ENCODE results near the gene MEAK7. TPM values are rescaled to one million over a fixed set of nuclear protein-coding genes. Genes with fewer than 3 reads are reported as not detected.

The MEAK7 gene
- total RNA-seq, 1 experiment from 2014 or later, result 21.5 TPM

DNA sequence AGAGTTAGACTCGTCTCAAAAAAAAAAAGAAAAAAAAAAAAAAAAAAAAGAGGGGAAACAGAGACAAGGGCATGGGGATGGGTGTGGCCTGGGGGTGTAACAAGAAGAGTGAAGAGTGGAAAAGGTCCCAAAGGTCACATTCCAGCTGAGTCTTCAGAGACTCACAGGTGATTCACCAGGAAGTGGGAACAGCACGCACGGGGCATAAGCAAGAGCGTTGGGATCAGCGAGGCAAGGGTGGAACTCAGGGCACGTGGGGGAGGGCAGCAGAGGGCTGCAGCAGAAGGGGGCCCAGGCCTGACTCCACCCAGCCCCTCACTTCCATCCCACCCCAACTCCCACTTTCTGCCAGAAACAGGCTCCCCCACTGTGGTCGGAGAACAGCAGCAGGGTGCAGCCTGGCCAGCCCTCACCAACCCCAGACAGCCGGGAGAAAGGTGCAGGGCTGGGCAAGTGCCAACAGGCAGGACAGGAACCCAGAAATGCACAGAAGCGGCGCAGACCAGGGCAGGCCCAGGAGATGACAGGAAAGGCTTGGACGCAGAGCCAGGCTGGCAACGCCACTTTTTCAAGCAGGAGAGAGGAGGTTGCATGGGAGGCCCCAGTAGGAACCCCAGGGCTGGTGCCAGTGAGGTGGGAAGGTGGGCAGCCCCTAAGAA lies 3.3 kb downstream of the MEAK7 start:
- TF ChIP-seq CTCF (conservative IDR thresholded peaks at IDR 0.05), result no peak

More for the DNA sequence above, 3.3 kb downstream of the MEAK7 start:
- H3K9me3 Mint-ChIP-seq, result no peaks in the 10 kb centered on the region
- Histone ChIP-seq H3K9ac (ENCODE audit: extremely low read depth, insufficient read length, low read length) (no peak overlapping the region), H3K18ac (ENCODE audit: insufficient read length, low read depth, low read length) (no peak overlapping the region), H3K23me2 (ENCODE audit: insufficient read length, low read depth, low read length, poor library complexity, severe bottlenecking) (peaks cover 4% of the 10 kb centered on the region), H2AK5ac (ENCODE audit: insufficient read length, low read length) (no peak overlapping the region), H3K4me2 (ENCODE audit: insufficient read depth, insufficient read length, low read length) (no peak overlapping the region), H3K79me2 (ENCODE audit: insufficient read depth, low read length) (no peaks in the 10 kb centered on the region), H4K8ac (replicated peaks; ENCODE audit: insufficient read length, low read depth, low read length) (no peak overlapping the region), H3K4me1 (ENCODE audit: insufficient read depth, low read length) (no peaks in the 10 kb centered on the region), H2BK120ac (ENCODE audit: low read depth, low read length, poor library complexity, severe bottlenecking) (no peak overlapping the region), H2BK20ac (ENCODE audit: low read depth, low read length, poor library complexity, severe bottlenecking) (no peak overlapping the region), H4K20me1 (ENCODE audit: control insufficient read depth, insufficient read depth, insufficient read length) (no peaks in the 10 kb centered on the region), H2BK15ac (ENCODE audit: low read depth, low read length) (no peak overlapping the region), H3K23ac (ENCODE audit: insufficient read length, low read depth, low read length) (no peak overlapping the region), H2BK5ac (ENCODE audit: insufficient read length, low read length) (no peak overlapping the region), H3K27ac (ENCODE audit: insufficient read length, low read depth, low read length) (no peak overlapping the region), H3K14ac (ENCODE audit: insufficient read depth, low read length) (no peak overlapping the region), H3K79me1 (ENCODE audit: insufficient read depth, low read depth, low read length, poor library complexity, severe bottlenecking) (no peaks in the 10 kb centered on the region), H3K56ac (ENCODE audit: insufficient read length, low read depth, low read length) (no peak overlapping the region), H4K5ac (ENCODE audit: insufficient read length, low read depth, low read length) (no peak overlapping the region), H4K91ac (ENCODE audit: insufficient read length, low read depth, low read length) (no peak overlapping the region), H3K27me3 (ENCODE audit: insufficient read depth, low read length) (no peaks in the 10 kb centered on the region), H3K9me3 (ENCODE audit: control insufficient read depth, low read depth, low read length) (no peaks in the 10 kb centered on the region), H3K4ac (ENCODE audit: low read depth, low read length) (no peak overlapping the region), H3T11ph (ENCODE audit: low read length) (no peak overlapping the region), H2AFZ (ENCODE audit: low read length) (no peak overlapping the region), H2BK12ac (ENCODE audit: insufficient read length, low read depth, low read length) (no peak overlapping the region)
- H3K27ac Mint-ChIP-seq, result peak overlapping the region in 1 of 3 experiments; percentile 83; a peak in 1 of 7 replicates
- no peak for DNase-seq
- no CpG with 5 or more reads among the region's 12 CpGs for WGBS (ENCODE audit: extremely low coverage, insufficient read length, low lambda C conversion rate)
- H3K4me1 Mint-ChIP-seq, result peaks cover 16 to 19% of the 10 kb centered on the region in 2 experiments
- peaks cover 8 to 33% (median 21%) of the 10 kb centered on the region in 3 experiments; a peak in 6 of 7 replicates for H3K36me3 Mint-ChIP-seq (ENCODE audit: insufficient read depth in 1 of 3, low read depth in 3 of 3)
- peaks cover 2% of the 10 kb centered on the region; the same call in 1 of the 2 replicates for H3K27me3 Mint-ChIP-seq (ENCODE audit: low read depth)
- H3K4me3 Mint-ChIP-seq, result no peak overlapping the region
